ENCODE data around the gene CDH26. TPM values are rescaled to one million over a fixed set of nuclear protein-coding genes. Genes with fewer than 3 reads are reported as not detected.
A peak's percentile ranks its signal among the peaks of the same experiment; 100 is the strongest.
"Not testable (repeated sequence)": the region's sequence is repeated elsewhere in the genome, so short reads cannot be mapped to it uniquely, and the experiment has no call there.

Gene CDH26
- total RNA-seq, 1 experiment from 2014 or later, result not detected

- no peaks in the 10 kb centered on the region for H3K36me3 ChIP-seq (ENCODE audit: insufficient read depth, low read length)
- peaks cover 4% of the 10 kb centered on the region; the same call in 1 of the 2 replicates for H3K9me3 ChIP-seq (ENCODE audit: low read length)
- DNase-seq, result no peak
- H2AFZ ChIP-seq (ENCODE audit: low read length), result no peak overlapping the region
- H3K79me2 ChIP-seq (ENCODE audit: low read length), result no peaks in the 10 kb centered on the region
- H4K20me1 ChIP-seq (ENCODE audit: insufficient read depth, low read depth, low read length), result no peaks in the 10 kb centered on the region
- H3K9ac ChIP-seq (ENCODE audit: low read length), result no peak overlapping the region
- H3K27me3 ChIP-seq (ENCODE audit: low read length), result 0 out of 2 replicates have a peak, but pooled peaks cover 6% of the 10 kb centered on the region
- H3K4me1 ChIP-seq (ENCODE audit: low read length), result peaks cover 35% of the 10 kb centered on the region
- no peak overlapping the region for H3K4me2 ChIP-seq (ENCODE audit: low read depth, low read length, poor library complexity, severe bottlenecking)
- no peak overlapping the region for H3K4me3 ChIP-seq (ENCODE audit: low read length)
- no peak overlapping the region for H3K27ac ChIP-seq (ENCODE audit: low read length)
- H3K9me2 ChIP-seq (replicated peaks; ENCODE audit: insufficient read depth, low read length), result no peaks in the 10 kb centered on the region
Measured at GRCh38 chr20:60039526-60039925, 81.3 kb downstream of the CDH26 start.

GRCh38 chr20:60040471-60041162, 82.4 kb downstream of the CDH26 start:
- H3K79me2 ChIP-seq (ENCODE audit: low read length), result no peaks in the 10 kb centered on the region
- H3K36me3 ChIP-seq (ENCODE audit: insufficient read depth, low read length), result no peaks in the 10 kb centered on the region
- no peaks in the 10 kb centered on the region for H3K9me2 ChIP-seq (replicated peaks; ENCODE audit: insufficient read depth, low read length)
- peaks cover 2% of the 10 kb centered on the region; the same call in 1 of the 2 replicates for H3K9me3 ChIP-seq (ENCODE audit: low read length)
- H3K4me1 ChIP-seq (ENCODE audit: low read length), result peaks cover 35% of the 10 kb centered on the region
- no peak overlapping the region for H3K4me3 ChIP-seq (ENCODE audit: low read length)
- H3K4me2 ChIP-seq (ENCODE audit: low read depth, low read length, poor library complexity, severe bottlenecking), result no peak overlapping the region
- H2AFZ ChIP-seq (ENCODE audit: low read length), result no peak overlapping the region
- 0 out of 2 replicates have a peak, but pooled peaks cover 6% of the 10 kb centered on the region for H3K27me3 ChIP-seq (ENCODE audit: low read length)
- H3K27ac ChIP-seq (ENCODE audit: low read length), result no peak overlapping the region
- H3K9ac ChIP-seq (ENCODE audit: low read length), result no peak overlapping the region
- no peak for DNase-seq
- H4K20me1 ChIP-seq (ENCODE audit: insufficient read depth, low read depth, low read length), result no peaks in the 10 kb centered on the region

- not testable (repeated sequence) for H4K20me1 ChIP-seq (ENCODE audit: insufficient read depth, low read depth, low read length); H3K36me3 ChIP-seq (ENCODE audit: insufficient read depth, low read length); H3K79me2 ChIP-seq (ENCODE audit: low read length); H3K9me2 ChIP-seq (replicated peaks; ENCODE audit: insufficient read depth, low read length); H3K4me3 ChIP-seq (ENCODE audit: low read length); H2AFZ ChIP-seq (ENCODE audit: low read length); H3K27ac ChIP-seq (ENCODE audit: low read length); H3K9ac ChIP-seq (ENCODE audit: low read length); DNase-seq; H3K4me2 ChIP-seq (ENCODE audit: low read depth, low read length, poor library complexity, severe bottlenecking); H3K27me3 ChIP-seq (ENCODE audit: low read length); H3K9me3 ChIP-seq (ENCODE audit: low read length)
- H3K4me1 ChIP-seq (ENCODE audit: low read length), result peaks cover 35% of the 10 kb centered on the region
Measured at GRCh38 chr20:60041436-60042165, 83.4 kb downstream of the CDH26 start.

GRCh38 chr20:60043435-60043834, 85.2 kb downstream of the CDH26 start:
- H3K36me3 ChIP-seq (ENCODE audit: insufficient read depth, low read length), result no peaks in the 10 kb centered on the region
- no peak overlapping the region for H2AFZ ChIP-seq (ENCODE audit: low read length)
- no peak overlapping the region for H3K9ac ChIP-seq (ENCODE audit: low read length)
- no peak overlapping the region for H3K4me3 ChIP-seq (ENCODE audit: low read length)
- H3K79me2 ChIP-seq (ENCODE audit: low read length), result no peaks in the 10 kb centered on the region
- H3K4me1 ChIP-seq (ENCODE audit: low read length), result peaks cover 25% of the 10 kb centered on the region
- no peaks in the 10 kb centered on the region for H4K20me1 ChIP-seq (ENCODE audit: insufficient read depth, low read depth, low read length)
- no peaks in the 10 kb centered on the region for H3K27me3 ChIP-seq (ENCODE audit: low read length)
- H3K9me3 ChIP-seq (ENCODE audit: low read length), result no peaks in the 10 kb centered on the region
- DNase-seq, result no peak
- no peak overlapping the region for H3K27ac ChIP-seq (ENCODE audit: low read length)
- no peak overlapping the region for H3K4me2 ChIP-seq (ENCODE audit: low read depth, low read length, poor library complexity, severe bottlenecking)
- no peaks in the 10 kb centered on the region for H3K9me2 ChIP-seq (replicated peaks; ENCODE audit: insufficient read depth, low read length)

GRCh38 chr20:60046011-60046413, 87.8 kb downstream of the CDH26 start:
- no peaks in the 10 kb centered on the region for H3K27me3 ChIP-seq (ENCODE audit: low read length)

GRCh38 chr20:60046436-60046835, 88.2 kb downstream of the CDH26 start:
- Histone ChIP-seq H4K20me1 (ENCODE audit: insufficient read depth, low read depth, low read length) (no peaks in the 10 kb centered on the region), H3K9me2 (replicated peaks; ENCODE audit: insufficient read depth, low read length) (no peaks in the 10 kb centered on the region), H2AFZ (ENCODE audit: low read length) (no peak overlapping the region), H3K9ac (ENCODE audit: low read length) (no peak overlapping the region), H3K4me3 (ENCODE audit: low read length) (no peak overlapping the region), H3K9me3 (ENCODE audit: low read length) (no peaks in the 10 kb centered on the region), H3K27me3 (ENCODE audit: low read length) (no peaks in the 10 kb centered on the region), H3K36me3 (ENCODE audit: insufficient read depth, low read length) (no peaks in the 10 kb centered on the region), H3K4me2 (ENCODE audit: low read depth, low read length, poor library complexity, severe bottlenecking) (no peak overlapping the region), H3K4me1 (ENCODE audit: low read length) (peaks cover 15% of the 10 kb centered on the region), H3K79me2 (ENCODE audit: low read length) (no peaks in the 10 kb centered on the region), H3K27ac (ENCODE audit: low read length) (no peak overlapping the region)
- DNase-seq, result no peak

More at GRCh38 chr20:60046011-60046413, 87.8 kb downstream of the CDH26 start:
- H3K9me3 ChIP-seq (ENCODE audit: low read length), result no peaks in the 10 kb centered on the region
- peaks cover 19% of the 10 kb centered on the region for H3K4me1 ChIP-seq (ENCODE audit: low read length)
- H3K36me3 ChIP-seq (ENCODE audit: insufficient read depth, low read length), result no peaks in the 10 kb centered on the region
- H3K9ac ChIP-seq (ENCODE audit: low read length), result no peak overlapping the region
- H4K20me1 ChIP-seq (ENCODE audit: insufficient read depth, low read depth, low read length), result no peaks in the 10 kb centered on the region
- no peak for DNase-seq
- H3K4me2 ChIP-seq (ENCODE audit: low read depth, low read length, poor library complexity, severe bottlenecking), result no peak overlapping the region
- no peaks in the 10 kb centered on the region for H3K79me2 ChIP-seq (ENCODE audit: low read length)
- no peak overlapping the region for H2AFZ ChIP-seq (ENCODE audit: low read length)
- no peak overlapping the region for H3K27ac ChIP-seq (ENCODE audit: low read length)
- no peak overlapping the region for H3K4me3 ChIP-seq (ENCODE audit: low read length)
- H3K9me2 ChIP-seq (replicated peaks; ENCODE audit: insufficient read depth, low read length), result no peaks in the 10 kb centered on the region

GRCh38 chr20:60046860-60047259, 88.6 kb downstream of the CDH26 start:
- H4K20me1 ChIP-seq (ENCODE audit: insufficient read depth, low read depth, low read length), result no peaks in the 10 kb centered on the region
- H3K4me3 ChIP-seq (ENCODE audit: low read length), result no peak overlapping the region
- H3K9ac ChIP-seq (ENCODE audit: low read length), result no peak overlapping the region
- H3K9me2 ChIP-seq (replicated peaks; ENCODE audit: insufficient read depth, low read length), result no peaks in the 10 kb centered on the region
- no peak overlapping the region for H3K4me2 ChIP-seq (ENCODE audit: low read depth, low read length, poor library complexity, severe bottlenecking)
- no peaks in the 10 kb centered on the region for H3K36me3 ChIP-seq (ENCODE audit: insufficient read depth, low read length)
- H3K9me3 ChIP-seq (ENCODE audit: low read length), result no peaks in the 10 kb centered on the region
- H2AFZ ChIP-seq (ENCODE audit: low read length), result no peak overlapping the region
- H3K27ac ChIP-seq (ENCODE audit: low read length), result no peak overlapping the region
- H3K79me2 ChIP-seq (ENCODE audit: low read length), result no peaks in the 10 kb centered on the region
- no peaks in the 10 kb centered on the region for H3K27me3 ChIP-seq (ENCODE audit: low read length)
- H3K4me1 ChIP-seq (ENCODE audit: low read length), result peaks cover 11% of the 10 kb centered on the region
- no peak for DNase-seq

GRCh38 chr20:60048634-60049521, 90.7 kb downstream of the CDH26 start:
- peak; percentile 60 for DNase-seq
- no peak overlapping the region for H3K27ac ChIP-seq (ENCODE audit: low read length)
- no peaks in the 10 kb centered on the region for H3K36me3 ChIP-seq (ENCODE audit: insufficient read depth, low read length)
- no peaks in the 10 kb centered on the region for H3K9me3 ChIP-seq (ENCODE audit: low read length)
- peaks cover 3% of the 10 kb centered on the region; the same call in 1 of the 2 replicates for H3K4me1 ChIP-seq (ENCODE audit: low read length)
- no peak overlapping the region for H3K9ac ChIP-seq (ENCODE audit: low read length)
- H3K9me2 ChIP-seq (replicated peaks; ENCODE audit: insufficient read depth, low read length), result no peaks in the 10 kb centered on the region
- no peak overlapping the region for H2AFZ ChIP-seq (ENCODE audit: low read length)
- no peaks in the 10 kb centered on the region for H4K20me1 ChIP-seq (ENCODE audit: insufficient read depth, low read depth, low read length)
- no peaks in the 10 kb centered on the region for H3K79me2 ChIP-seq (ENCODE audit: low read length)
- H3K27me3 ChIP-seq (ENCODE audit: low read length), result no peaks in the 10 kb centered on the region
- no peak overlapping the region for H3K4me2 ChIP-seq (ENCODE audit: low read depth, low read length, poor library complexity, severe bottlenecking)
- no peak overlapping the region for H3K4me3 ChIP-seq (ENCODE audit: low read length)

Data from Karpas-422 (cell line).